Coronary artery (tissue), 2 donors: Measurements from ENCODE around the gene YRDC.

ENCODE experiments used
- DNase-seq: peaks from one replicate; pipeline ENCODE4 v3.0.0-alpha.2; 2017; ENCODE audit warnings: low spot score
- H3K27ac ChIP-seq, 2 donors: fragments of 200-600 bp; sonication (generic); one replicate each; pipeline ENCODE4 v1.5.1; 2016 to 2019
- H3K4me3 ChIP-seq: fragments of 200-600 bp; sonication (generic); 2 replicates; pipeline ENCODE4 v1.5.1; 2016; ENCODE audit warnings: mild to moderate bottlenecking, moderate library complexity
- TF ChIP-seq, protein P1 (sequence below): fragments of 200-600 bp; sonication (generic); IDR thresholded peaks from one replicate; pipeline ENCODE4 v1.5.1; 2019; ENCODE audit warnings: antibody characterized with exemption

YRDC gene

GRCh38 chr1:37761416-37762095 lies 46.5 kb downstream of the YRDC start:
- H3K4me3 ChIP-seq = no peak overlapping the region
- TF ChIP-seq, protein P1, sequence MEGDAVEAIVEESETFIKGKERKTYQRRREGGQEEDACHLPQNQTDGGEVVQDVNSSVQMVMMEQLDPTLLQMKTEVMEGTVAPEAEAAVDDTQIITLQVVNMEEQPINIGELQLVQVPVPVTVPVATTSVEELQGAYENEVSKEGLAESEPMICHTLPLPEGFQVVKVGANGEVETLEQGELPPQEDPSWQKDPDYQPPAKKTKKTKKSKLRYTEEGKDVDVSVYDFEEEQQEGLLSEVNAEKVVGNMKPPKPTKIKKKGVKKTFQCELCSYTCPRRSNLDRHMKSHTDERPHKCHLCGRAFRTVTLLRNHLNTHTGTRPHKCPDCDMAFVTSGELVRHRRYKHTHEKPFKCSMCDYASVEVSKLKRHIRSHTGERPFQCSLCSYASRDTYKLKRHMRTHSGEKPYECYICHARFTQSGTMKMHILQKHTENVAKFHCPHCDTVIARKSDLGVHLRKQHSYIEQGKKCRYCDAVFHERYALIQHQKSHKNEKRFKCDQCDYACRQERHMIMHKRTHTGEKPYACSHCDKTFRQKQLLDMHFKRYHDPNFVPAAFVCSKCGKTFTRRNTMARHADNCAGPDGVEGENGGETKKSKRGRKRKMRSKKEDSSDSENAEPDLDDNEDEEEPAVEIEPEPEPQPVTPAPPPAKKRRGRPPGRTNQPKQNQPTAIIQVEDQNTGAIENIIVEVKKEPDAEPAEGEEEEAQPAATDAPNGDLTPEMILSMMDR = no peak
- DNase-seq = no peak
- no peak overlapping the region for H3K27ac ChIP-seq

- Histone ChIP-seq H3K4me3 (no peak overlapping the region), H3K27ac (no peak overlapping the region)
- TF ChIP-seq, protein P1 = no peak
- DNase-seq = no peak
These were observed 48.6 kb downstream of the YRDC start for GRCh38 chr1:37759451-37759850.

GRCh38 chr1:37755951-37756560 lies 52.0 kb downstream of the YRDC start:
- Histone ChIP-seq H3K4me3 (no peak overlapping the region), H3K27ac (no peak overlapping the region)
- DNase-seq = no peak
- TF ChIP-seq, protein P1 = no peak

- no peak overlapping the region for H3K27ac ChIP-seq
These were observed 52.7 kb downstream of the YRDC start for GRCh38 chr1:37755290-37755689.

GRCh38 chr1:37753473-37754321 lies 54.3 kb downstream of the YRDC start:
- Histone ChIP-seq H3K4me3 (peak overlapping the region; percentile 60), H3K27ac (no peak overlapping the region)
- DNase-seq = no peak
- TF ChIP-seq, protein P1 = no peak

More at GRCh38 chr1:37755290-37755689, 52.7 kb downstream of the YRDC start:
- TF ChIP-seq, protein P1 = no peak
- no peak overlapping the region for H3K4me3 ChIP-seq
- DNase-seq = no peak
